Activated naive CD8-positive, alpha-beta T cell (primary cell): ENCODE data around the gene MAP3K5.

Source experiments
- H3K27ac Mint-ChIP-seq: one replicate; pipeline ENCODE4 v1.8.0; 2021; ENCODE audit warnings: mixed read lengths
- H3K27me3 Mint-ChIP-seq: one replicate; pipeline ENCODE4 v1.8.0; 2021; ENCODE audit warnings: mixed read lengths
- H3K36me3 Mint-ChIP-seq: one replicate; pipeline ENCODE4 v1.8.0; 2021; ENCODE audit warnings: mixed read lengths
- H3K4me1 Mint-ChIP-seq: one replicate; pipeline ENCODE4 v1.8.0; 2021; ENCODE audit warnings: low read depth, mixed read lengths
- H3K4me3 Mint-ChIP-seq: one replicate; pipeline ENCODE4 v1.8.0; 2021; ENCODE audit warnings: mild to moderate bottlenecking, mixed read lengths
- H3K9me3 Mint-ChIP-seq: one replicate; pipeline ENCODE4 v1.8.0; 2021; ENCODE audit warnings: low read depth, mixed read lengths

The MAP3K5 gene

DNA sequence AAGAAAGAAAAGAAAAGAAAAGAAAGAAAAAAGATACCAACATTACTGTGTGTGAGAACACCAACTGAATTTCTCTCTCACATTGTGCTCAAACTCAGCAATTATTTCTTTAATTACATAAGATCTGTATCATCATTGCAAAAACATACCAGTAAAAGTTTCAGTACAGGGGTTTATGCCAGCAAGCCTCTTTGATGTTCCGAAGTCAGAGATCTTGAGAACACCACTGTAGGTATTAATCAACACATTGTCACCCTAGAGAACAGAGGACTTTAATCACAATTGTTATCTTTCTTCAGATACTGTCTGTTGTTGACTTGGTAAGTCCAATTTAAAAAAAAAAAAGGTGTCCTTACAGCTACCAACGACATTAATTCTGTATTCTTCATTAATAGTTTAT lies 181.1 kb downstream of the MAP3K5 start:
- peaks cover 11% of the 10 kb centered on the region for H3K36me3 Mint-ChIP-seq

DNA sequence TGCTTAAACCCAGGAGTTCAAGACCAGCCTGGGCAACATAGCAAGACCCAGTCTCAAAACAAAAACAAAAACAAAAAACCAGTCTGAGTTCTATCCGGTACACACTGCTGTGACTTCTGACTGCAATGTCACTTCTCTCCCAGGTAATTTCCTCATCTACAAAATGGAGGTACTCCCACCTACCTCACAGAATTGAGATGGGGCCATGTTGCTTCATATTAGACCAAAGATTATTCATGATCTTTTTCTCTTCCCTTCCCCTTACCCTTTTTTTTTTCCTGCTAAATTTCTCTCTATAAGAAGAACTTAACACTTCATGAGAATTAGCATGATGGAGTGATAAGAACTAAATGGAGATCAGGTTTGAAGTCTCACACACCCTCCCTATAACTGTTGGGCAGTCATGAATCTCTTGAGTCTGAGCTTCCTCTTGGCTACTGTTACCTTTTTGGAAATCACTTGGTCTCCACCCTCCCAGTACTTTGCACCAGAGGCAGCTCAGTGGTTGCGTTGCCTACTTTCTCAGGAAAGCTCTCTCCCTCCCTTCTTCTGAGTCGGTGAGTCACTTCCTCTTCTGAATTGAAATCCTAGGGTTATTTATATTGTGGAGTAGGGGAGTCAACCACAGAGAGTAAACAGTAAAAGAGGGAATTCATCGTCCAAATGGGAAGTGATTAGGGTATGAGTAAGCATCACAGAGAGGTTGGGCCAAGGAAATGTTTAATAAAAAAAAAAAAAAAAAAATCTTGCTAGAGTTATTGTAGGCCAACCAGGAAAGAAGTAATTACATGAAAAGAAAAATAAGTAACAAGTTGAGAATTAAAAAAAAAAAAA lies 182.2 kb downstream of the MAP3K5 start:
- H3K9me3 Mint-ChIP-seq: no peaks in the 10 kb centered on the region
- peaks cover 14% of the 10 kb centered on the region for H3K36me3 Mint-ChIP-seq
- peaks cover 2% of the 10 kb centered on the region for H3K4me1 Mint-ChIP-seq
- H3K4me3 Mint-ChIP-seq: no peak overlapping the region
- no peak overlapping the region for H3K27ac Mint-ChIP-seq
- no peaks in the 10 kb centered on the region for H3K27me3 Mint-ChIP-seq

More for the DNA sequence above, 181.1 kb downstream of the MAP3K5 start:
- Mint-ChIP-seq H3K4me1 (peaks cover 2% of the 10 kb centered on the region), H3K27ac (no peak overlapping the region), H3K9me3 (no peaks in the 10 kb centered on the region), H3K27me3 (no peaks in the 10 kb centered on the region), H3K4me3 (no peak overlapping the region)

DNA sequence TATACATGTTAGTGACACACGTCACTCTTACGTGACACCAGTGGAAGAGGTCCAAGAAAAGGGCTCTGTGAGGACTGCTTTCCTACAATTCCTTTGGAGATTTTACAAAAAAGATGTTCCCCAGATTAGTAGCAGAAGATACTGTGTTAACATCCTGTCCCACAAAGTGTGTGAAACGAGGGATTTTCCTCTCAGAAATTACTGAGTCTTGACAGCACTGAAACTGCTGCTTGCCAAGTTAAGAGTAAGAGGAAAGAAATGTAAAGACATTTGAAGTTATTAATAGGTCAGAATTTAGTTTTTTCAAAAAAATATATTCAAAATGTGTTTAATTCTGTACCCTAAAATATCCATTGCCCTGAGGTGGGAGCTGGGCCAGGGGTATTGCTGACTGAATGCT lies 183.3 kb downstream of the MAP3K5 start:
- H3K9me3 Mint-ChIP-seq: no peaks in the 10 kb centered on the region
- H3K27ac Mint-ChIP-seq: no peak overlapping the region
- H3K27me3 Mint-ChIP-seq: no peaks in the 10 kb centered on the region
- H3K36me3 Mint-ChIP-seq: peaks cover 15% of the 10 kb centered on the region
- peaks cover 2% of the 10 kb centered on the region for H3K4me1 Mint-ChIP-seq
- H3K4me3 Mint-ChIP-seq: no peak overlapping the region

GRCh38 chr6:136607932-136608772 lies 184.1 kb downstream of the MAP3K5 start:
- Mint-ChIP-seq H3K9me3 (no peaks in the 10 kb centered on the region), H3K27me3 (no peaks in the 10 kb centered on the region), H3K4me3 (no peak overlapping the region), H3K27ac (no peak overlapping the region), H3K36me3 (peaks cover 15% of the 10 kb centered on the region), H3K4me1 (peaks cover 2% of the 10 kb centered on the region)

DNA sequence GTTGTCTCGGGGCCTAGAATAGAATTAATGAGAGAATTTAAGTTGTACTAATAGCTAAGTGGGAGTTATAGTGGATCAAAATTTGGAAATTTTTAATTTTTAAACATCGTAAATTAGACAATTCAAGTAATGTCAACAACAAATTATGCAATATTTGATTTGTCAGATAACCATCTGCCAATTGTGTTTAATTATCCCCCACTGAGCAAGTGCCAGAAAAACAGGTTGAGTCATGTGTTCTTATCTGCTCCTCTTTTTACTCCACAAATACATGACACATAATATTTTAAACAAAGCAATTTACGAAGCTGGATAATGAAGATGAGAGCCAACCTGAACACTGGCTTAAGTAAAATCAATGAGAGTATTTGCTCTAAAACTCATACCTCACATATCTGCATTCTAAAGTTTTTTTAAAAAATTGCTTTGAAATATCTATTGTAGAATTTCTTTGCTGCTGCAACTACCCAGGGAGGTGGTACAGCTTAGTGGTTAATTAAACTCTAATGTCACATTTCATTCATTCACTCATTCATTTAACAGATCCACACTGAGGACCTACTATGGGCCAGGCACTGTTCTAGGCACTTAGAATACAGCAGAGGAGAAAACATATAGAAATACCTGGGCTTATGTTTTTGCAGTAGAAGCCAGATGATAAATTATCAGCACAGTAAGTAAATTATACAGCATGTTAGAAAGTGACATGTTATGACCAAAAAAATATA lies 184.9 kb downstream of the MAP3K5 start:
- H3K4me1 Mint-ChIP-seq: peaks cover 2% of the 10 kb centered on the region
- no peaks in the 10 kb centered on the region for H3K27me3 Mint-ChIP-seq
- H3K27ac Mint-ChIP-seq: no peak overlapping the region
- no peak overlapping the region for H3K4me3 Mint-ChIP-seq
- H3K36me3 Mint-ChIP-seq: peaks cover 15% of the 10 kb centered on the region
- H3K9me3 Mint-ChIP-seq: no peaks in the 10 kb centered on the region

- Mint-ChIP-seq H3K36me3 (peaks cover 12% of the 10 kb centered on the region), H3K27me3 (no peaks in the 10 kb centered on the region), H3K4me3 (no peak overlapping the region), H3K27ac (no peak overlapping the region), H3K4me1 (peaks cover 2% of the 10 kb centered on the region), H3K9me3 (no peaks in the 10 kb centered on the region)
These were observed 187.3 kb downstream of the MAP3K5 start for GRCh38 chr6:136604928-136605510.

DNA sequence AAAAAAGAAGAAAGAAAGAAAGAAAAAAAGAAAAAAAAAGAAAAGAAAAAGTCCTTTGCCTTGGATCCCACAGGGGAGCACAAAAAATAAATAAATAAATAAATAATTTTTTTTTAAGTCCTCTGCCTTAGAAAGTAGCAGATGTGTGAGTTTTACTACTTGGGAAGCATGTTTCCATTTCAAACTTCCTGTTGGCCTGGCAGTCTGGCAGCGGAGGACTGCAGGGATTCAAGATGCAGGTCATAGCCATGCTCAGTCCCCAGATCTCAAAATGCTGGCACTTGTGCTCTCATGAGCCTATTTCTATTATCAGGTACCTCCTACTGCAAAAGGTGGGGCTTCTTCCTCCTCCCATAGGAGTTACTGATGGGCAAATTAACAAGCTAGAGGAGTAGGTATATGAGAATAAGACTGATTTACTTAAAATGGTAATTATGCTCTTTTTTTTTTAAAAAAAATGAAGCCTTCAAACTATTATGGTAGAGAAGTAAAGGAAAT lies 187.9 kb downstream of the MAP3K5 start:
- Mint-ChIP-seq H3K4me3 (no peak overlapping the region), H3K36me3 (peaks cover 9% of the 10 kb centered on the region), H3K9me3 (no peaks in the 10 kb centered on the region), H3K27me3 (no peaks in the 10 kb centered on the region), H3K4me1 (peaks cover 2% of the 10 kb centered on the region), H3K27ac (no peak overlapping the region)

DNA sequence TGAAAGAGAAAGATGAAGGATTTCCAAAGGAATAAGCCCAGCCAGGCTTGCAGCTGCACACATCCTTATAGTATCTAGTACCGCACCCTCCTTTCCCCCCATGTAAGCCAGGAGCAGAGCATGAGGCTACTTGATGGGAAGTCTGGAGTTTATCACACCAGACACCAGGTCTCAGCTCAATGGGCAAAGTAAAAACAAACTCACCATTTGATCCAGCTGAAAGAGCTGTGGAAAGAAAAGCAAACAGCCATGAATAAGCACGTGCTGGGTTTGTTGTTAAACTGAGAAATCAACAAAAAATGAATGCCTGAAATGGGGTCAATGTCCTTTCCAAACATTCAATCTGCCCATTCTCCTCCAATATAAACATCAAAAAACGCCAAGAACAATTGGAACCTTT lies 191.5 kb downstream of the MAP3K5 start:
- peaks cover 21% of the 10 kb centered on the region for H3K36me3 Mint-ChIP-seq
- no peaks in the 10 kb centered on the region for H3K9me3 Mint-ChIP-seq
- no peak overlapping the region for H3K4me3 Mint-ChIP-seq
- H3K27me3 Mint-ChIP-seq: no peaks in the 10 kb centered on the region
- no peaks in the 10 kb centered on the region for H3K4me1 Mint-ChIP-seq
- no peak overlapping the region for H3K27ac Mint-ChIP-seq

DNA sequence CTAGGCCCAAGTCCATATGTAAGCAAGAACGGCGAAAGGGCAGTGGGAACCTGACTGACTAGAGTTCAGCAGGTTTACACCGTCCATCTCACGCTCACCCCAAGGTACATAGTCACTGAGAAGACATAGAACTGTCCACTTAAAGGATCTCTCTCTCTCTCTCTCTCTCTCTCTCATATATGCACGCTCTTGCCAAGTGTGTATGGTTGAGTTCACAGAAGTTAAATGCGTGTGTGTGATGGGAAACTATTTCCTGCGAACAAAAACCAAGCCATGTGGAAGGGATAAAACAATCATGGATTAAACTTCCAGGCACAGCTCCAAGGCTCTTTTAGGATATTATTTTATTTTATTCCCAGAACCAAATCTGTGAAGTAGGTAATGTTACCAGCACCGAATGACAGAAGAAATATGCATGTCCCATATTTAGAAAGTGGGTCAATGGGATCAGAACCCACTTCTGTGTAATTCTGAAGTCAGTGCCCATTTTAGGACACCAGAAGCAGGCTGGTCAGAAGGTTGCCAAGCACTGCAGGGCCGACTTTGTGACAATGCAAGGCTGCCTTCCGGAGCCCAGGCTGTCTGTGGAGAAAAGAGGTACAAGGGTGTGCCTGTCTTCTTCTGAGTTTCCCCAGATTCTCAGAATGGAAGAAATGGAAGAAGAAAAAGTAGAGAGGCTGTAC lies 192.8 kb downstream of the MAP3K5 start:
- no peak overlapping the region for H3K27ac Mint-ChIP-seq
- H3K4me3 Mint-ChIP-seq: no peak overlapping the region
- H3K9me3 Mint-ChIP-seq: no peaks in the 10 kb centered on the region
- H3K36me3 Mint-ChIP-seq: peaks cover 19% of the 10 kb centered on the region
- H3K27me3 Mint-ChIP-seq: no peaks in the 10 kb centered on the region
- H3K4me1 Mint-ChIP-seq: peaks cover 6% of the 10 kb centered on the region

DNA sequence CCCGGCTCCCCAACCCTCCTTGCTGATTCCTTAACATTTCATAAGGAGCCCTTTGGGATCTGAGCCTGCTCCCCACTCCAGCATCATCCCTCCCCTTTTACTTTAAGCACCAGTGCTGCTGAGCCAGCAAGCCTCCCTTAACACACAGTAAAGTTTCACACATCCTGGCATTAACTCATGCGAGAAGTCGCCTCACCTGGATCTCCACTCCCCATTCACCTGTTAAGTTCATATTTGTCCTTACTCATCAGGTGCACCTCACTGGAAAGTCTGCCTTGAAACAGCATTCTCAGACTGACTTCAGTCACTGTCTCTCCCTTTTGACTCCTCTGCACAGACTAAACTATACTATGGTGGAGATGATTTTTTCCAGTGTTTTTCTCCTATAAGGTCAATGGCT lies 194.2 kb downstream of the MAP3K5 start:
- H3K9me3 Mint-ChIP-seq: no peaks in the 10 kb centered on the region
- H3K4me3 Mint-ChIP-seq: no peak overlapping the region
- H3K36me3 Mint-ChIP-seq: peaks cover 23% of the 10 kb centered on the region
- H3K4me1 Mint-ChIP-seq: peaks cover 19% of the 10 kb centered on the region
- H3K27me3 Mint-ChIP-seq: no peaks in the 10 kb centered on the region
- no peak overlapping the region for H3K27ac Mint-ChIP-seq

DNA sequence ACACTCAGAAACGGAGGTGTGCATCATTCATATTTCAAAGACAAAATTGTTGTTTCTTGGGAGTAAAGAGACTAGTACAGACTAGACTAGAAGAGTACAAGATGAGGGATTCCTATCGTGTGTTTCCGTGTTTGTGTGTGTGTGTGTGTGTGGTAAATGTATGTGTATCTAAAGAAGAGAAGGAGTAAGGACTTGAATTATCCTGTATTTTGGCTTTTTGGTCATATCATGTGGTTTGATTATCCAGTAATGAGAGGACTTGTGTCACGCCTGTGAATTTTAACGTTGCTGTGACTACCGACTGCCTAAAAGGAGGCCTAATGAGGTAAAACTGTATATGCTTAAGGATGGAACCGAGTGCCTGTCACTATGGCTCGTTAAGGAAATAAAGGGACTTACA lies 197.6 kb downstream of the MAP3K5 start:
- Mint-ChIP-seq H3K4me3 (peak overlapping the region; percentile 44), H3K4me1 (peaks cover 19% of the 10 kb centered on the region), H3K36me3 (peaks cover 28% of the 10 kb centered on the region), H3K27me3 (no peaks in the 10 kb centered on the region), H3K27ac (peak overlapping the region; percentile 69), H3K9me3 (no peaks in the 10 kb centered on the region)

DNA sequence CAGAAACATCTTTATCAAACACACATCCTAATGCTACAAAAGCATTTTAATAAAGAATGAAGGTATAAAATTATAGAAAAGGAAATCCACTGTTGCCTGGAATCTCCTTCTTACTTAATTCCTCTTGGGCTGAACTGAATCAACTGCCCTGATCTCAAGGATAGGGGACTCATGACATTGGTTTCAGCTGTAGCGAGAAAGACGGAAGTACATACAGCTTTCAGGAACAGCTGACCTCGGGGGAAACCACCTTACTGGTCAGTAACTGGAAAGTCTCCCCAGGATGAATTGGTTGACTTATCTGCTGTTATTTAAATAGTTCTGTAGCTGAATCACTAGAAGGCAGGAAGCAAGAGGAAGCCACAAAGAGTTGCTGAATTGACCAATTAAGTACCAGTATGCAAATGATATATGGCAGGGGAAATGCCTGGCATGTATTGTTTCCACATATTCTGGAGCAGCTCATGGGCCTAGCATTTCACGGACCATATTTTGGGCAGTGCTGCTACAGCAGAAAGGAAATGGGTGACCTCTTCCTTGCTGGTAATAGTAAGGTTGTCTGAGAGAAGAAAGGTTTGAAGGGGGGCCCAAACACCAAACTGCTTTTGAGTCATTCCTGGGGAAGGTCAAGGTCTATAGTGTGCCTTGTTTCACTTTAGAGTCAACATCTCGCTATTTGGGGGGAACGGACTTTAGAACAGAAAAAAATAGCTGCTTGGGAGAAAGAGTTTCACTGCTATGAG lies 198.4 kb downstream of the MAP3K5 start:
- peak overlapping the region; percentile 69 for H3K27ac Mint-ChIP-seq
- peak overlapping the region; percentile 44 for H3K4me3 Mint-ChIP-seq
- peaks cover 30% of the 10 kb centered on the region for H3K36me3 Mint-ChIP-seq
- H3K9me3 Mint-ChIP-seq: no peaks in the 10 kb centered on the region
- no peaks in the 10 kb centered on the region for H3K27me3 Mint-ChIP-seq
- H3K4me1 Mint-ChIP-seq: peaks cover 19% of the 10 kb centered on the region

GRCh38 chr6:136592930-136593673 lies 199.2 kb downstream of the MAP3K5 start:
- Mint-ChIP-seq H3K27me3 (no peaks in the 10 kb centered on the region), H3K4me3 (no peak overlapping the region), H3K9me3 (no peaks in the 10 kb centered on the region), H3K36me3 (peaks cover 32% of the 10 kb centered on the region), H3K27ac (no peak overlapping the region), H3K4me1 (peaks cover 19% of the 10 kb centered on the region)
